OCI-LY3 (cell line): ENCODE results near the gene ETNK2.

Experiments
- H2AFZ ChIP-seq: fragments of 200-600, 300-600 bp; shearing (Covaris generic); 2 replicates; pipeline ENCODE4 v1.6.0; 2014; ENCODE audit warnings: antibody characterized with exemption, low read depth, low read length
- H3K27ac ChIP-seq: fragments of 200-600, 300-600 bp; sonication (generic); 2 replicates; pipeline ENCODE4 v1.5.1; 2014; ENCODE audit warnings: mild to moderate bottlenecking, low read length, moderate library complexity, mixed read lengths
- H3K27me3 ChIP-seq: fragments of 200-600, 300-600 bp; sonication (generic); 2 replicates; pipeline ENCODE4 v1.6.1; 2014; ENCODE audit warnings: low read depth, low read length, mixed read lengths
- H3K36me3 ChIP-seq: fragments of 200-600, 300-600 bp; sonication (generic); replicated peaks from 2 replicates; pipeline ENCODE3; 2014; ENCODE audit warnings: low read depth, low read length, mixed read lengths
- H3K4me1 ChIP-seq: fragments of 300-600, 200-600 bp; sonication (generic); 2 replicates; pipeline ENCODE4 v1.6.1; 2014; ENCODE audit warnings: low read length, mixed read lengths
- H3K4me2 ChIP-seq: fragments of 200-600, 300-600 bp; sonication (generic); 2 replicates; pipeline ENCODE4 v1.6.1; 2014; ENCODE audit warnings: low read length, mixed read lengths
- H3K4me3 ChIP-seq: fragments of 300-600, 200-600 bp; sonication (generic); 2 replicates; pipeline ENCODE4 v1.5.1; 2014; ENCODE audit warnings: antibody characterized with exemption, mild to moderate bottlenecking, low read length, moderate library complexity
- H3K79me2 ChIP-seq: fragments of 300-600, 200-600 bp; shearing (Covaris generic); 2 replicates; pipeline ENCODE4 v1.6.1; 2014; ENCODE audit warnings: mild to moderate bottlenecking, low read length, mixed read lengths
- H3K9ac ChIP-seq: fragments of 300-600, 200-600 bp; shearing (Covaris generic); 2 replicates; pipeline ENCODE4 v1.6.0; 2014; ENCODE audit warnings: mild to moderate bottlenecking, low read length, moderate library complexity
- H3K9me3 ChIP-seq: fragments of 200-600, 300-600 bp; shearing (Covaris generic); 2 replicates; pipeline ENCODE4 v1.6.1; 2014; ENCODE audit warnings: low read length, mixed read lengths; ENCODE audit not compliant: insufficient read depth
- H4K20me1 ChIP-seq: fragments of 200-600, 300-600 bp; sonication (generic); 2 replicates; pipeline ENCODE4 v1.6.1; 2016; ENCODE audit warnings: low read length, mixed read lengths; ENCODE audit not compliant: insufficient read depth
- EZH2phosphoT487 ChIP-seq: fragments of 200-600 bp; shearing (Covaris generic); IDR thresholded peaks from 2 replicates; pipeline ENCODE4 v1.6.1; 2018; ENCODE audit warnings: antibody characterized with exemption, mixed run types, low read depth
- TF ChIP-seq, protein P1 (sequence below): fragments of 200-600, 300-600 bp; sonication (generic); IDR thresholded peaks from 2 replicates; pipeline ENCODE4 v1.5.1; 2014; ENCODE audit warnings: antibody characterized with exemption, low read length, low read depth

Gene ETNK2

DNA sequence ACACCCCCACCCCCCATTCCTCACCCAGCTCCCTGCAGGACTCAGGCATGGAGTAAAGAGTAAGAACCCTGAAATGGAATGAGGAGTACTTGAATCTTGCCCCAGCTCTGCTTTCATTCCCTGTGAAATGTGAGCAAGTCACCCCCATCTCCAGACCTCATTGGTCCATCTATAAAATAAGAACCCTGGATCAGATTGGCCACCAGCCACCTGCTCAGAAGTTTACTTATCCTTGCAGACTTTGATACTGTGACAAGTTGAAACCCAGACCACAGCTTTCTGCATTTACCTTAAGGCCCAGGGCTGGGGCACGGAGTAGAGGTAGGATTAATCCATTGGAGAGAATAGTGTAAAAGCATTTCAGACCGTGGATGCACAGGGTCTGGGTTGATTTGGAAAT, 42.2 kb upstream of the ETNK2 start:
- H2AFZ ChIP-seq, result no peak overlapping the region
- no peak overlapping the region for H3K27ac ChIP-seq
- H3K79me2 ChIP-seq, result no peaks in the 10 kb centered on the region
- no peaks in the 10 kb centered on the region for H3K9me3 ChIP-seq
- peaks cover 27% of the 10 kb centered on the region for H3K27me3 ChIP-seq
- TF ChIP-seq, protein P1, sequence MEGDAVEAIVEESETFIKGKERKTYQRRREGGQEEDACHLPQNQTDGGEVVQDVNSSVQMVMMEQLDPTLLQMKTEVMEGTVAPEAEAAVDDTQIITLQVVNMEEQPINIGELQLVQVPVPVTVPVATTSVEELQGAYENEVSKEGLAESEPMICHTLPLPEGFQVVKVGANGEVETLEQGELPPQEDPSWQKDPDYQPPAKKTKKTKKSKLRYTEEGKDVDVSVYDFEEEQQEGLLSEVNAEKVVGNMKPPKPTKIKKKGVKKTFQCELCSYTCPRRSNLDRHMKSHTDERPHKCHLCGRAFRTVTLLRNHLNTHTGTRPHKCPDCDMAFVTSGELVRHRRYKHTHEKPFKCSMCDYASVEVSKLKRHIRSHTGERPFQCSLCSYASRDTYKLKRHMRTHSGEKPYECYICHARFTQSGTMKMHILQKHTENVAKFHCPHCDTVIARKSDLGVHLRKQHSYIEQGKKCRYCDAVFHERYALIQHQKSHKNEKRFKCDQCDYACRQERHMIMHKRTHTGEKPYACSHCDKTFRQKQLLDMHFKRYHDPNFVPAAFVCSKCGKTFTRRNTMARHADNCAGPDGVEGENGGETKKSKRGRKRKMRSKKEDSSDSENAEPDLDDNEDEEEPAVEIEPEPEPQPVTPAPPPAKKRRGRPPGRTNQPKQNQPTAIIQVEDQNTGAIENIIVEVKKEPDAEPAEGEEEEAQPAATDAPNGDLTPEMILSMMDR, result no peak
- no peak for TF ChIP-seq EZH2phosphoT487
- H3K36me3 ChIP-seq, result no peaks in the 10 kb centered on the region
- no peak overlapping the region for H3K4me2 ChIP-seq
- no peak overlapping the region for H3K4me3 ChIP-seq
- H4K20me1 ChIP-seq, result no peaks in the 10 kb centered on the region; the same call in 1 of the 2 replicates
- no peak overlapping the region for H3K9ac ChIP-seq
- peaks cover 4% of the 10 kb centered on the region; the same call in 1 of the 2 replicates for H3K4me1 ChIP-seq

DNA sequence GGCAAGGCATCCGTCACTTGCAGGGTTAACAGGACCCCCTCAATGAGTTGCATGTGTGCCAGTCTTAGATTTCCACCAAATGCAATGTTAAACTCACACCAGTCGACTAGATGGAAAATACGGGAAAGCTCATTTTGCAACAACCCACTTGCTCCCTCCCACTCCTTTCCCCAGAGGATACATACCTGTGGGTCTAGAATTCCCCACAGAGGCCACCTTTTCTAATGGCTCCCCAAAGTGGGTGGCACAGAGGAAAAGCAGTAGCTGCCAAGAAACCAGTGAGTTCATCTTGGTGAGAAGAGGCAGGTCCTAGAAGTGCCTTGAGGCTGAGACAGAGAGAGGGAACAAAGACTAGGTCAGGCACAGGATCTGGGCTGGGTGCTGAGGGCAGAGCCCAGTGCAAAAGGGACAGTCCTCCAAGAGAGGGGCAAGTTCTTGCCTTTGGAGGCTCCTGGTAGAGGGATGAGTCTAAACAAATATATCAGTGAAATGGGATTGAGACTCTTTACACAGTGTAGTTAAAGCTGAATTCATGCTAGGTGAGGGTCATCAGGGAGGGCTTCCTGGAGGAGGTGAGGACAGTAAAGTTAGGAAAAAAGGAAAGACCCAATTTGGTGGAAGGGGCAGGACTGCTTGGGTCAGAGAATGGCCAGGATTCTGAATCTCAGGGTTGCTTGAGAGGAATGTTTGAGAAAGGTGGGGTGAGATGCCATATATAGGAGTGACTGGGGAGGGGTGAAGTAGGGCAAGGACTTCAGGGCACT, 40.9 kb upstream of the ETNK2 start:
- H4K20me1 ChIP-seq, result no peaks in the 10 kb centered on the region; the same call in 1 of the 2 replicates
- no peaks in the 10 kb centered on the region for H3K79me2 ChIP-seq
- no peaks in the 10 kb centered on the region for H3K9me3 ChIP-seq
- H3K27me3 ChIP-seq, result peaks cover 40% of the 10 kb centered on the region
- no peak overlapping the region for H3K27ac ChIP-seq
- H3K36me3 ChIP-seq, result no peaks in the 10 kb centered on the region
- TF ChIP-seq EZH2phosphoT487, result no peak
- H3K9ac ChIP-seq, result no peak overlapping the region
- no peak overlapping the region for H3K4me3 ChIP-seq
- H2AFZ ChIP-seq, result no peak overlapping the region
- no peak overlapping the region for H3K4me2 ChIP-seq
- peaks cover 4% of the 10 kb centered on the region; the same call in 1 of the 2 replicates for H3K4me1 ChIP-seq

DNA sequence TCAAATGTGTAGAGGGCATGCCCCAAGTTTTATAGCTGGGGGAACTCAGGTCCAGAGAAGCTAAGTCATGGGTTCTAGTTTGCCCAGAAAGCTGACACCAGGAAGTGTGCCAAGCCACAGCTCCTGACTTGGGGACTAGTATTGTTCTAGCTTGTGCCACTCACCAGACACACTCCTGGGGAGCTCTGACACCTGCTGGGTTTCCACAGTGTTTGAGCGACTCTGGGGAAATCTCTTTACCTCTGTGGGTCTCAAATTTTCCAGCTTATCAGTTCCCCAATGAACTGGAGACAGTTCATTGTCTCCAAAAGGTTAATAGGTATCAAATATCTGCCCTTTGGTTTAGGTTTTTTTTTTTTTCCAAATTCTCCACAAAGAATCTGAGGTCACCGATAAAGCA, 40.2 kb upstream of the ETNK2 start:
- Histone ChIP-seq H3K4me1 (peaks cover 4% of the 10 kb centered on the region; the same call in 1 of the 2 replicates), H3K9ac (no peak overlapping the region), H3K27me3 (peaks cover 47% of the 10 kb centered on the region), H4K20me1 (no peaks in the 10 kb centered on the region; the same call in 1 of the 2 replicates), H3K27ac (no peak overlapping the region), H3K9me3 (no peaks in the 10 kb centered on the region), H3K4me2 (no peak overlapping the region), H3K79me2 (no peaks in the 10 kb centered on the region), H3K36me3 (no peaks in the 10 kb centered on the region), H2AFZ (no peak overlapping the region), H3K4me3 (no peak overlapping the region)
- TF ChIP-seq EZH2phosphoT487, result no peak
- TF ChIP-seq, protein P1, result no peak

DNA sequence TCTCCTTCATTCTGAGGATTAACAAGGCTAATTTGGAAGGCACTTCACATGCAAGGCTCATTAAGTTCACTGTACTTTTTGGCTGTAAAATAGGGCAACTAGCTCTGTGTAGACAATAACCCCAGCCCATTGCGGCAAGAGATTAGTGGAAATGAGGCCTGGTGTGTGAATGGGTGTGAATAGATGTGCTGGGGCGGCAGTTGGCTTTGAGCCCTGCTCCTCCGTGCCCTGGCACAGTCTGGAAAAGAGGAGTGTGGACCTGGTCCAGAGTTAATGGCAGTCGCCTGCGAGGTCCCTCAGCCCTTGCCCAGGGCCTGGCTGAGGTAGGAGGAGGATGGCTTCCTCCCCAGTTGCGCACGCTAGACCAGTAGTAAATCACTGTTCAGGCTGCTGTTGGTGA, 39.6 kb upstream of the ETNK2 start:
- no peaks in the 10 kb centered on the region; the same call in 1 of the 2 replicates for H4K20me1 ChIP-seq
- no peak overlapping the region for H2AFZ ChIP-seq
- H3K9me3 ChIP-seq, result no peaks in the 10 kb centered on the region
- no peaks in the 10 kb centered on the region for H3K36me3 ChIP-seq
- no peak overlapping the region for H3K4me2 ChIP-seq
- TF ChIP-seq, protein P1, result no peak
- no peak for TF ChIP-seq EZH2phosphoT487
- peaks cover 4% of the 10 kb centered on the region; the same call in 1 of the 2 replicates for H3K4me1 ChIP-seq
- peaks cover 51% of the 10 kb centered on the region for H3K27me3 ChIP-seq
- H3K27ac ChIP-seq, result no peak overlapping the region
- H3K79me2 ChIP-seq, result no peaks in the 10 kb centered on the region
- H3K9ac ChIP-seq, result no peak overlapping the region
- H3K4me3 ChIP-seq, result no peak overlapping the region
